Measurements from ENCODE around the gene C1orf232.
A peak's percentile ranks its signal among the peaks of the same experiment; 100 is the strongest.

C1orf232 gene

DNA sequence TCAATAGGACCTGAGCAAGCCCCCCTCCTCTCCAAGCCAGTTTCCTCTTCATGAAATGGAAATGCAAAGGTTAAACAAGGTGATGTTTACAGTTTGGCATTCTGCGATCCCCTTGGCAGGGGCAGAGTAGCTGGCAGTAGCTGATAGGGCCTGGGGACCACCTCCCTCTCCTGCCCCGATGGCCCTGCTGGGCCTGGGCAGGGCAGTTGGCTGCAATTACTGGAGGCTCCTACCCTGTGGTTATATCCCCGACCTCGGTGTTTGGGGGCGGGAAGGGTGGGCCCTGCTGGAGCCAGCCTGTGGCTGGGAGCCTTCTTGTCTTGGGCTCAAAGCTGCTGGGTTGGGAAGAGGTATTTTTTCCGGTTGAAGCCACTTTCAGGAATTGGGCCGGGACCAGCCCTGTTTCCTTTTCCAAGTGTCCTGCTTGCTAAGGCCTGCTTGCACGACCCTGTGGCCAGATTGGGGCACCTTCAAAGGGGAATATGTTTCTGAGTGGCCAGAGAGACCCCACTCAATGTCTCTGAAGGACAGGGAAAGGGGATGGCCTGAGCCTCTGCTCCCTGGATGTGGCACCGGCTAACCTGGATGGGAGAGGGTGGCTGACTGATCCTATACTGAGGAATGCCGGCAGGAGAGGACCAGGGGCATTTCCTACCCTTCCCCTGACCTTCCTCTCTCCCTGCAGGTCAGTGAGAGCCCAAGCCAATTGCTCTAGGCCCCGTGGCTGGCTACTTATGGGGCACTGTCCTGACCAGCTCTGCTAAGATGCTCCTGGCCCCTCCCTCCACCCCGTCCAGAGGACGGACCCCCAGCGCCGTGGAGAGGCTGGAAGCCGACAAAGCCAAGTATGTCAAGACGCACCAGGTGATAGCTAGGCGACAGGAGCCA, 8.0 kb downstream of the C1orf232 start:
- Mint-ChIP-seq H3K27me3 (ENCODE audit: low read depth, poor library complexity) (peaks cover 20% of the 10 kb centered on the region), H3K9me3 (no peaks in the 10 kb centered on the region), H3K4me1 (peaks cover 65% of the 10 kb centered on the region), H3K27ac (no peak overlapping the region), H3K36me3 (ENCODE audit: low read depth) (no peaks in the 10 kb centered on the region), H3K4me3 (peak overlapping the region; percentile 66)
- DNase-seq = no peak
- no peak for TF ChIP-seq CTCF (IDR thresholded peaks at IDR 0.05)

GRCh38 chr1:26159743-26160039, 9.1 kb downstream of the C1orf232 start:
- peaks cover 65% of the 10 kb centered on the region for H3K4me1 Mint-ChIP-seq
- H3K27ac Mint-ChIP-seq = peak overlapping the region; percentile 13
- no peak for TF ChIP-seq CTCF (IDR thresholded peaks at IDR 0.05)
- DNase-seq = peak; percentile 60
- peak overlapping the region; percentile 62 for H3K4me3 Mint-ChIP-seq
- H3K36me3 Mint-ChIP-seq (ENCODE audit: low read depth) = no peaks in the 10 kb centered on the region
- H3K9me3 Mint-ChIP-seq = no peaks in the 10 kb centered on the region
- peaks cover 17% of the 10 kb centered on the region for H3K27me3 Mint-ChIP-seq (ENCODE audit: low read depth, poor library complexity)

- peak within 1 kb of the TSS; percentile 62 for H3K4me3 Mint-ChIP-seq
- DNase-seq = no peak
- no peaks in the 10 kb centered on the region for H3K9me3 Mint-ChIP-seq
- H3K27ac Mint-ChIP-seq = peak within 1 kb of the TSS; percentile 83
- TF ChIP-seq CTCF (IDR thresholded peaks at IDR 0.05) = no peak
- H3K27me3 Mint-ChIP-seq (ENCODE audit: low read depth, poor library complexity) = peaks cover 14% of the 10 kb centered on the region
- H3K4me1 Mint-ChIP-seq = peaks cover 67% of the 10 kb centered on the region
- H3K36me3 Mint-ChIP-seq (ENCODE audit: low read depth) = no peaks in the 10 kb centered on the region
These were observed 9.6 kb downstream of the C1orf232 start, which contains the start of gene FAM110D for GRCh38 chr1:26158908-26159742. TSS of gene FAM110D (plus strand) at chr1:26159079. CDS start at chr1:26161292, 2,213 bp downstream.

DNA sequence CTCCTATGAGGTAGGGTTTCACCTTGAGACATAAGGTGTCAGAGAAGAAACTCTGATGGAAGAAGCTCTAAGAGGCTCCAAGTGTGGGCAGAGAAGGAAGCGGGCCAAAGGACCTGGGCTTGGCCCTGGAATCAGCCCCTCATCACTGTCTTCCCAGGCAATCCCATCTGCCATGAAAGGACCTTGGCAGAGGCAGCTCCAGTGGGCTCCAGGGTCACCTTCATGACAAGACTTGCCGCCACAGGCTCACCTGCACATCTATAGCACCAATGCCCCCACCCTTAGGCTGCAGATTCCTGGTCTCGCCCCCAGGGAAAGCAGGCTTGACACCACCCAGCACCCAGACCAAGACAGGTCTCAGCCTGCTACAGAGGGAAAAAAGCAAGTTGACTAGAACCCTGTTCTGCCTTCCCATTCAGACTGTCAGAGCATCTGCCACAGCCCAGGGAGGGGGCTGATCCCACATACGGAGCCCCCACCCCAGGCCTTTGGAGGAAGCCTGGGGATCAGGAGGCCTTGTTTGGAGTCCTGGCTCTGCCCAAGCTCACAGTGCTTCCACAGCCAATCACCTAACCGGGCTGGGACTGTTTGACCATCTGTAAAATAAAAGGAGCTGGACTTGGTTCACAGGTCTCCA, 10.4 kb downstream of the C1orf232 start:
- H3K36me3 Mint-ChIP-seq (ENCODE audit: low read depth) = no peaks in the 10 kb centered on the region
- no peak for DNase-seq
- peaks cover 12% of the 10 kb centered on the region for H3K27me3 Mint-ChIP-seq (ENCODE audit: low read depth, poor library complexity)
- TF ChIP-seq CTCF (IDR thresholded peaks at IDR 0.05) = no peak
- H3K4me3 Mint-ChIP-seq = peak overlapping the region; percentile 62
- H3K9me3 Mint-ChIP-seq = no peaks in the 10 kb centered on the region
- peaks cover 73% of the 10 kb centered on the region for H3K4me1 Mint-ChIP-seq
- peak overlapping the region; percentile 83 for H3K27ac Mint-ChIP-seq

- Mint-ChIP-seq H3K27ac (no peak overlapping the region), H3K27me3 (ENCODE audit: low read depth, poor library complexity) (no peaks in the 10 kb centered on the region), H3K4me3 (peak overlapping the region; percentile 47), H3K4me1 (peaks cover 70% of the 10 kb centered on the region), H3K9me3 (no peaks in the 10 kb centered on the region), H3K36me3 (ENCODE audit: low read depth) (no peaks in the 10 kb centered on the region)
- DNase-seq = peak; percentile 40
- TF ChIP-seq CTCF (IDR thresholded peaks at IDR 0.05) = no peak
These were observed 12.3 kb downstream of the C1orf232 start for GRCh38 chr1:26156285-26157038.

Measured in nephron progenitor cell (in vitro differentiated cells).